H1 (cell line): ENCODE measurements around the gene LTBP4.

Experiments used
- BRCA1 ChIP-seq: IDR thresholded peaks from 2 replicates; pipeline ENCODE4 v1.6.1; 2012; ENCODE audit warnings: low read depth, low read length, improper control_type of control experiment
- CBX5 ChIP-seq: fragments of 300-800, 300-1000 bp; sonication (generic); IDR thresholded peaks from 2 replicates; pipeline ENCODE4 v1.7.1; 2016; ENCODE audit warnings: antibody characterized with exemption, low read length, low read depth
- CTCF ChIP-seq, 3 experiments: IDR thresholded peaks; 1 replicate in 2 of 3; 2 replicates in 1 of 3; pipeline versions ENCODE4 v1.5.1 to v1.6.1; 2011; ENCODE audit warnings: low read length in 3 of 3, mild to moderate bottlenecking in 3 of 3, inconsistent platforms in 2 of 3, low read depth in 1 of 3, moderate library complexity in 1 of 3; ENCODE audit not compliant: insufficient read depth in 1 of 3; ENCODE audit errors: control extremely low read depth in 1 of 3
- MAFK ChIP-seq: IDR thresholded peaks from 2 replicates; pipeline ENCODE4 v1.6.1; 2012; ENCODE audit warnings: low read depth, mild to moderate bottlenecking, improper control_type of control experiment, low read length
- POLR2A ChIP-seq, 2 experiments: IDR thresholded peaks; 1 replicate in 1 of 2; 2 replicates in 1 of 2; pipeline ENCODE4 v1.6.1; 2011; ENCODE audit warnings: low read depth in 2 of 2, low read length in 2 of 2, mild to moderate bottlenecking in 2 of 2; ENCODE audit errors: control extremely low read depth in 1 of 2
- POLR2AphosphoS5 ChIP-seq: IDR thresholded peaks from 2 replicates; pipeline ENCODE4 v1.6.1; 2011; ENCODE audit warnings: low read depth, low read length
- TAF1 ChIP-seq: IDR thresholded peaks from 2 replicates; pipeline ENCODE4 v1.6.1; 2011; ENCODE audit warnings: mild to moderate bottlenecking, low read depth, low read length

GRCh38 chr19:40580619-40581018 lies 20.6 kb upstream of the LTBP4 start:
- no peak for TF ChIP-seq POLR2A (IDR thresholded peaks at IDR 0.05; ENCODE audit: control extremely low read depth in 1 of 2, low read depth in 2 of 2, low read length in 2 of 2)
- no peak for TF ChIP-seq TAF1
- TF ChIP-seq CTCF (IDR thresholded peaks at IDR 0.05; ENCODE audit: control extremely low read depth in 1 of 3, insufficient read depth in 1 of 3, low read depth in 1 of 3, low read length in 3 of 3), result no peak
- no peak for TF ChIP-seq POLR2AphosphoS5
- TF ChIP-seq BRCA1, result no peak
- no peak for TF ChIP-seq MAFK
- no peak for TF ChIP-seq CBX5
